Measurements from ENCODE around the gene KRT16.
"Not testable (repeated sequence)": the region's sequence is repeated elsewhere in the genome, so short reads cannot be mapped to it uniquely, and the experiment has no call there.

KRT16 gene

GRCh38 chr17:41612376-41613160, at the start of gene KRT16:
Gene KRT16 (minus strand): TSS chr17:41612767. CDS start chr17:41612688, 79 bp downstream.
- in situ Hi-C loops (cut with MboI; ENCODE audit: low sequenced_read_pairs) = not testable (repeated sequence)

DNA sequence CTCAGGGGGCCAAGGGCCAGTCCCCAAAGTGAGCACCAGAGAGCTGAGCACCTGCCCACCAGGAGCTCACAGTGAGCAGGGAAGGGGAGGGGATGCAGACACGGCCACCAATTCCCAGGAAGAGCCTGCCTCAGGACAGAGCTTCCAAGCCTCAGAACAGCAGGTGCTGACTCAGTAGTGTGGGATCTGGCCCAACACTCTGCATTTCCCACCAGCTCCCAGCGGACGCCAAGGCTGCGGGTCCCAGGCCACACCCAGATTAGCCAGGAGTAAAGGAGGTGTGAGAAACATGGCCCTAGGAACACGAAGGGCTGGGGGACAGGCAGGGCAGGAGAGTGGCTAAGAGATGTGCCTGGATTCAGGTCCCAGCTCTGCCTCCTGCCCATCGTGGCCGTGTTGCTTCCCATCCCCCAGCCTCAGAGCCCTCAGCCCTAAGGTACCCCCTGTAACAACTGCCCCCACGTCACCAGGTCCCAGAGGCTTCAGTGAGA, 47.7 kb upstream of the KRT16 start:
- in situ Hi-C loops (cut with MboI; ENCODE audit: low sequenced_read_pairs) = loop anchor here (25.0 kb wide), 1 partner anchor 748 kb away; no protein-coding TSS in a partner anchor

DNA sequence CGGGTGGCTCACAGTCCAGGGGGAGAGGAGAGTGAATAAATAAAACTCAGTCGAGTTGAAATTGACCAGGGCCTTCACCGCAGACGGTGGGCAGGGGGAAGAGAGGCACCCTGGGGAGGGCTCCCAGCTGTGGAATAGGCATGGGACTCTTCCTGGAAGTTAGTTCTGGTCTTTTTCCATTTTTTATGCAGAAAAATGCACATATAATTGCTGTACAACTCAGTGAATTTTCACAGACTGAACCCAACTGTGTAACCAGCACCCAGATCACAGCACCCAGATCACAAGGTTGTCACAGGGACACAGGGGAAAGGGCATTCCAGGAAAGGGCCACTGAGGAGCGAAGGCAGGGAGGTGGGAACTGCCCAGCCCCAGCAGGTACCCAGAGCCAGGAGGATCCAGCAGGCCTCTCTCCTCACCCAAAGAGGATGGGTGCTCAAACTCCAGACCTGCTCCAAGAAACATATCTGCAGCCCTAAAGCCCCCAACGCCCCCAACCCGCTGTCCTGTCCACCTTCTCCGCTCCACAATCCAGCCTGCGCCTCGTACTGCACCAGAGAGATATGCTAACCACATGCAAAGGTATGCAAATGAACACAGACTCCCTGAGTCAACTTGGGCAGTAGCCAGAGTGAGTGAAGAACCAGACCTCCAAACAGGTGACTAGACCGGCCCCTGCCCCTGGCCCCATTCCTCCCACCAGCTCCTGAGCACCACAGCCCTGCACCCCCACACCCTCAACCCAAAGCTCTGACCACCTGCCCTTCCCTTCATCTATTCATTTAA, 47.1 kb upstream of the KRT16 start:
- in situ Hi-C loops (cut with MboI; ENCODE audit: low sequenced_read_pairs) = loop anchor here (25.0 kb wide), 1 partner anchor 747 kb away; no protein-coding TSS in a partner anchor

DNA sequence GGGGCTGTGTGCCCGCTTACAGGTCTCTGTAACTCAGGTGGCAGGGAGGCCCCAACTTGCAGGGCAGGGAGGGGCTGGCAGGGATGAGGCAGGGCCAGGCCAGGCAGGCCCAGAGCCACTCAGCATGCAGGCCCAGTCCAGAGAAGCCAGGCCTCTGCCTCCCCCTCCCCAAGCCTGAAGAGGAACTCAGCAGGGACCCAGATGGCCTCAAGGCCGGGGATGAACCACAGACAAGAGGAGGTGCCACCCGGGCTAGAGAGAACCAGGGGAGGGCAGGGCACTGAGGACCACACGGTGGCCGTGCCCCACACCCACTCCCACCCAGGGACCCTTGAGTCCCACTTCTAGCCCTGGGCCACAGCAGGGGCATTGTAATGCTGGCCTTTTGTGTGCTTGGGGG, 46.3 kb upstream of the KRT16 start:
- in situ Hi-C loops (cut with MboI; ENCODE audit: low sequenced_read_pairs) = loop anchor here (25.0 kb wide), 1 partner anchor 747 kb away; no protein-coding TSS in a partner anchor

GRCh38 chr17:41657936-41658335, 45.4 kb upstream of the KRT16 start:
- in situ Hi-C loops (cut with MboI; ENCODE audit: low sequenced_read_pairs) = loop anchor here (25.0 kb wide), 1 partner anchor 746 kb away; no protein-coding TSS in a partner anchor

- in situ Hi-C loops (cut with MboI; ENCODE audit: low sequenced_read_pairs) = loop anchor here (25.0 kb wide), 1 partner anchor 745 kb away; no protein-coding TSS in a partner anchor
These were observed 44.7 kb upstream of the KRT16 start for GRCh38 chr17:41657176-41657754.

DNA sequence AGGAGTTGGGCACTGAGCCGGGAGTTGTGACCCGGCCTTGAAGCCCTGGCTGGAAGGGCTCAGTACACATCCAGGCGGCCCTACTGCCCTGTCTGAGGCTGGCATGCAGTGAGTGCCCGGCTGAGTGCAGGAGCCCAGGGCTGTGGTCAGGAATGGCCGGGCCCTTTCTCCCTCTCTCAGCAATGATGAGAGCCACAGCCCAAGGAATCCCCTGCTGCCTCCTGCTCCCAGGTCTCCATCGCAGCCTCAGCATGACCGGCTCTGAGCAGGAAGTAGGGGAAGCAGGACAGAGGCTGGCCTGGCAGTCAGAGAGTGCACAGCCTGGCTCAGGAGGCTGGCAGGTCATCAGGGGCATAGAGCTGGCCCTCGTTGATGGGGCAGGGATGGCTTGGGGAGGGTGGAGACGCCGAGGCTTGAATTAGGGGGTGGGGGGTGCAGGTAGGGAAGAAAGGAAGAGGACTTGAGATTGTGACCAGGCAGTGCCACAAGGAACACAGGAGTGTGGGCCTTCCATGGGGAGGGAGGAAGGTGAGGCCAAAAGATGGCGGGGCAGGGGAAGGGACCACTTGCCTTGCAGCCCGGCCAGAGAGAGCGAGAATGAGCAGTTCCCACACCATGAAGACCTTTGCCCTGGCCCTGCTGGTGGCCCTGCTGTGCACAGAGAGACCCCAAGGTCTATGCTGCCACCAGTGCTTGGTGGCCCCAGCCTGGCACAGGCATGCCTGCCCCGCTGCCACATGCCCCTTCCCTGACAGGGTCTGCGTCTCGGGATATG, 43.9 kb upstream of the KRT16 start:
- in situ Hi-C loops (cut with MboI; ENCODE audit: low sequenced_read_pairs) = loop anchor here (25.0 kb wide), 1 partner anchor 744 kb away; no protein-coding TSS in a partner anchor

GRCh38 chr17:41655611-41656111, 43.1 kb upstream of the KRT16 start:
- in situ Hi-C loops (cut with MboI; ENCODE audit: low sequenced_read_pairs) = loop anchor here (25.0 kb wide), 1 partner anchor 743 kb away; no protein-coding TSS in a partner anchor

GRCh38 chr17:41654678-41655607, 42.4 kb upstream of the KRT16 start:
- in situ Hi-C loops (cut with MboI; ENCODE audit: low sequenced_read_pairs) = loop anchor here (25.0 kb wide), 1 partner anchor 743 kb away; no protein-coding TSS in a partner anchor

- in situ Hi-C loops (cut with MboI; ENCODE audit: low sequenced_read_pairs) = loop anchor here (25.0 kb wide), 1 partner anchor 742 kb away; no protein-coding TSS in a partner anchor
These were observed 41.5 kb upstream of the KRT16 start for GRCh38 chr17:41653892-41654677.

- in situ Hi-C loops (cut with MboI; ENCODE audit: low sequenced_read_pairs) = loop anchor here (25.0 kb wide), 1 partner anchor 741 kb away; no protein-coding TSS in a partner anchor
These were observed 40.9 kb upstream of the KRT16 start for GRCh38 chr17:41653421-41653820.

DNA sequence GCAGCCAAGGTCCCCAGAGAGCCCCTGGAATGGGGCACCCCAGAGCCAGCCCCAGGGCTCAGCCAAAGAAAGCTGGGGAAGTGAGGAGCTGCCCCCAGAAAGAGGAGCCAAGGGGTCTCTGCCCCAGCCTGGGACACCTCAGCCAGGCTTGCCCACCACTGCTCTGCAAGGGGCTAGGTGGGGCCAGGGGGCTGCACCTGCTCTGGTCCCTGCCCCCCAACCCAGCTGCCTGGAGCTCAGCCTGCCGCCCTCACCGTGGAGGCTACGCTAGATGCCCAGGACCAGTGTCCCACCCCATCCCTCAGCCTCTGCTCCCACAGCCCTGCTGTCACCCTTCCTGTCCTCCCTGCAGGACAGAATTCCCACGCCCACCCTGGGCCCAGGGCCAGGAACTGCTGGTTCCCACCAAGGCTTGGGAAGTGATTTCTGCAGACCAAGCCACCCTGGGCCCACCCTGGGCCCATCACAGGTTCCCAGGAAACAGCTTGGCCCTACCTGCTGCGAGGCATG, 39.9 kb upstream of the KRT16 start:
- in situ Hi-C loops (cut with MboI; ENCODE audit: low sequenced_read_pairs) = loop anchor here (25.0 kb wide), 1 partner anchor 740 kb away; no protein-coding TSS in a partner anchor

DNA sequence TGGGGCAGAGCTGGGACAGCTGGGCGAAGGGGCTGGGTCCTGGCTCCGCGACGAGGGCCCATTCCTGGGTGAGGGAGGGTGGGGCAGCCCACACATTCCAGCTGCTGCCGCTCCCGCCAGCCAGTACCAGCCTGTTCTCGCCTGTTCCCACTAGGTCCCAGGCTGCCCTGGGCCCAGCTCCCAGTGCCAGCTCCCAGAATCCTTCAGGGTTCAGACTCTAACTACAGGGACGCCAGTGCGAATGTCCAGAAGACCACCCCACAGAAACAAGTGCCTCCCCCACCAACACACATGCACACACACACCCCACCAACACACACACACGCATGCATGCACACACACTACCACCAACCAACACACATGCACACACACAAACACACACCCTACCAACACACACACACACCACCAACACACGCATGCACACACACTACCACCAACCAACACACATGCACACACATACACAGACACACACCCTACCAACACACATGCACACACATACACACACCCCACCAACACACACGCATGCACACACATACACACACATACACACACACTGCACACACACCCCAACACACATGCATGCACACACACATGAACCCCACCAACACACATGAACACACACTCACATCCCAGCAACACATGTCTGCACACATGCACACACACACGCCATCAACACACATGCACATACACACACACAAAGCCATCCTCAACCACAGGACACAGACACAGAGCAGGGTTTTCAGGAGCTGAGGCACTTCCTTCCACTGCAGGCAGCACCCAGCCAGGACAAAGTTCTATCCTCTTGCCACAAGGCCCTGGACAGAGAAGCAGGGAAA, 39.3 kb upstream of the KRT16 start:
- in situ Hi-C loops (cut with MboI; ENCODE audit: low sequenced_read_pairs) = loop anchor here (25.0 kb wide), 1 partner anchor 740 kb away; no protein-coding TSS in a partner anchor

DNA sequence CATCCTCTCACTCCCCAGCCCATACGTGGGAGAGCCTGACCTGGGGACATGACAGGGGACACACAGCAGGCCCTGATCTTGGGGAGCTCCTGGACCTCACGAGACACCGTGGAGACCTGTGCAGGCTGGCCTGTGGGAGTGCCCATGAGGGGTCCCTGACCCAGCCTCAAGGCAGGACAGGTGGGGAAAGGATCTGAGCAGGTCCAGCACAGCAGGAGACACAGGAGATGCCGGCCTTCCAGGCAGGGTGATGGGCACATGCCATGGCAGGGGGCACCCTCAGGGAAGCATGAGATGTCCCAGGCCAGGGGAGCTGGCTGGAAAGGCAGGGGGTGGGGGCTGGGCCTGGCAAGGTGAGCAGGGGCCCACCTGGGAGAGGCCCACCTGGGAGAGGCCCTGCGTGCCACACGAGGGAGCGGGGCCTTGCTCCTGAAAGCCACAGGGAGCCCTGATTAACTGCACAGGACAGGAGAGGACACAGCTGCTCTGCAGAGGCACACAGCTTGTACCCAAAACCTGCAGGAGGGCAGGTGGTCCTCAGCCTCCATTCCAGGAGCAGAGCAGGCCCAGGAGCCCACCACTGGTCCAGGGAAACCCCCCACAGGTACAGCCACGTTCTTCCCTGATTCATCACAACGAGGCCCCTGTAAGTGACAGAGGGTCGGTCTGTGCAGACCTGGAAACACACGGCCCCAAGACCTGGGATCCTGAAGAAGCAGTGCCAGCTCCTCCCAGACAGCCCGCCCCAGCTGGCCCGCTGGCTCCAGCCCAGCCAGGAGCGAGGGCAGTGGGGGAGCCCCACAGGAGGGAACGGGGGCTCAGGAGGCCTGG, 38.4 kb upstream of the KRT16 start:
- in situ Hi-C loops (cut with MboI; ENCODE audit: low sequenced_read_pairs) = loop anchor here (25.0 kb wide), 1 partner anchor 739 kb away; no protein-coding TSS in a partner anchor

DNA sequence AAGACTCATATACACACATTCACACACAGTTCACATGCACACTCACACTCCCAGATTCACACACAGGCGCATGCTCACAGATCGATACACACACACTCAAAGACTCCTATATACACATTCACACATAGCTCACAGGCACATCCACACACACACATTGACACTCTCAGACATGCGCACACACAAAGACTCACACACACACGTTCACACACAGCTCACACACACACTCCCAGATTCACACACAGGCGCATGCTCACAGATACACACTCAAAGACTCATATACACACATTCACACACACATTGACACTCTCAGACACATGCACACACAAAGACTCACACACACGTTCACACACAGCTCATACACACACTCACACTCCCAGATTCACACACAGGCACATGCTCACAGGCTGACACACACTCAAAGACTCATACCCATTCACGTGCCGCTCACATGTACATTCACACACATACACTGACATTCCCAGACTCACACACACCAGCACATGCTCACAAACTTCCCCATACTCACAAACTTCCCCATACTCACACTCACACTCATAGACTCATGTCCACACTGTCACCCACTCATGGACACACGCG, 37.5 kb upstream of the KRT16 start:
- in situ Hi-C loops (cut with MboI; ENCODE audit: low sequenced_read_pairs) = loop anchor here (25.0 kb wide), 1 partner anchor 738 kb away; no protein-coding TSS in a partner anchor
